NCI-H2029 treated with DMSO at 0.1 percent for 48 hours (cell line): Measurements from ENCODE around the gene RBM20.

Experiments used
- DNase-seq: peaks from one replicate; lab custom pipeline; 2025; lab: John Stamatoyannopoulos, UW

The RBM20 gene

GRCh38 chr10:110737886-110738634 lies 93.9 kb downstream of the RBM20 start:
- no peak for DNase-seq

GRCh38 chr10:110739811-110740271 lies 95.7 kb downstream of the RBM20 start:
- DNase-seq, result no peak

- DNase-seq, result no peak
Measured at GRCh38 chr10:110742801-110743200, 98.7 kb downstream of the RBM20 start.

DNA sequence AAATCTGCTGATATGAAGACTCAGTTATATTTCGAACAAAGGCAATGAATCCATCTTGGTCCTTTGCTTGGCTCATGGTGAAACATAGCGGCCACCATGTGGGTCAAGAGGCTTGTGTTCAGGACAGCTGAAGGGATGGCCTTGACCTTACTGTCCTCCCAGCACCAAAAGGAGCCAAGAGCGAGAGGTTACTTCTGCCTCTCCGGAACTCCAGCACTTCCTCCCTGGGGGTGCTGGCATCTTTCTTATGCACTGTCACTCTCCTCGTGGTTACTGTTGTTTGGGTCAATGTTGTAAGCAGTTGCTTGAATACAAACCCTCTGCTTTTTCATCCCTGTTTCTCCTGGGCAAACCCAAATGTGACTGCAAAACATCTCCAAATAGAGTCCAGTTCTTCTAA lies 100.6 kb downstream of the RBM20 start:
- no peak for DNase-seq

- peak; percentile 6 for DNase-seq
Measured at GRCh38 chr10:110746254-110746826, 102.2 kb downstream of the RBM20 start.

DNA sequence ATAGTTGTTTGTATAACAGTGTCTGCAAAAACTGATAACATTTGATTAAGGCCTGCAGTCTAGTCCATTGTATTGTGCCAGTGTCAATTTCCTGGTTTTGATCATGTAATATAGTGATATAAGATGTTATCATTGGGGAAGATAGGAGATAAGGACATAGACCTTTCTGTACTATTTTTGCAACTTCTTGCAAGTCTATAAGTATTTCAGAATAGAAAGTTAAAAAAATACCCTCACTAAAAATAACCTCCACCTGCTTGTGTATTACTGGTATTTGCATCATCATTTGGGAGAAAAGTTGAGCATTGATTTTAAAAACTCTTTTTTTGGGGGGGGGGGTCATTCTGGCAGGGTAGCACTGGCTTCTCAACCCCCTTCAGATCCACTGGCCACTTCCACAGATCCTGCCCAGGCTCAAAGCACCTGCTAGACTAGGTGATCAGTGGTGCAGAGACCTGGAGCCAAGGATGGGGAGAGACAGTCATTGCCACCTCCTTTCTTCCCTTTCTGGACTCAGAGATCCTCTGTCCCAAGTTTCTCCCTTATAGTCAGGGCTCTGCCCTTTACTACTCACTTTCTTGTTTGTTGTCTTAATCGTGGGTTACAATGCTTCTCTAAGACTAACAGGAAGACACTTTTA lies 103.0 kb downstream of the RBM20 start:
- no peak for DNase-seq

GRCh38 chr10:110747609-110748464 lies 103.7 kb downstream of the RBM20 start:
- no peak for DNase-seq

DNA sequence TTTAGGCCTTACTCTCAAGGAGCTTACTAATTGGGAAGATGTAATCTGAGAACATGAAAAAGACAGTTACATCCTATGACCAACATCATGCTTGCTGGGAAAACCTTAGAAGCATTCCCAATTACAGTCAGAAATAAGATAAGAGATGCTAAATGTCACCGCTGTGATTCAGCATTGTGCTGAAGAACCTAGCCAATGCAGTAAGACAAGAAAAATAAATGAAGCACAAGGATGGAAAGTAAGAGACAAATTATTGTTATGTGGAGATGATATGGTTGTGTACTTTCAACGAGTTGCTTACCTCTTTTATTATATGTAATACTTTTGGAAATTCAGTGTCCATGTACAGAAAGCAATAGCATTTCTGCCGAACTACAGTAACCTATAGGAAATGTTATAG lies 104.8 kb downstream of the RBM20 start:
- DNase-seq, result no peak

DNA sequence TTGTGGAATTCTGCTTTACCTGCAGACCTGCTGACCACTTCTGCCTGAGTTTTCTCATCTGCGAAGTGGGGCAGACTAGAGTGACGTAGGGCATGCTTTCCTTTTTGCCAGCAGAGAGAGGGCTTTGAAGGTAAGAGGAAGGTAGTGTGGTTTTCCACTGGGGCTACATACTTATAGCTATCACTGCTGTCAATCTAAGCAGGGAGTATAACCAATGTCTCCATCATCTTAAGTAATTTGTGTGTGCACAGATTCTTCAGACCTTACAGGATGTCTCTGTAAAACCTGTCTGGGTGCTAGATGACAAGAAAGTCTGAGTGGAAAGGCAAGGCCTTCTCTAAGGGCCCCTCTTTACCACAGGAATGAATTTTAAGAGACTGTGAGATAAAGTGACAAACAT lies 106.8 kb downstream of the RBM20 start:
- DNase-seq, result no peak

- DNase-seq, result no peak
Measured at GRCh38 chr10:110751850-110752249, 107.7 kb downstream of the RBM20 start.

DNA sequence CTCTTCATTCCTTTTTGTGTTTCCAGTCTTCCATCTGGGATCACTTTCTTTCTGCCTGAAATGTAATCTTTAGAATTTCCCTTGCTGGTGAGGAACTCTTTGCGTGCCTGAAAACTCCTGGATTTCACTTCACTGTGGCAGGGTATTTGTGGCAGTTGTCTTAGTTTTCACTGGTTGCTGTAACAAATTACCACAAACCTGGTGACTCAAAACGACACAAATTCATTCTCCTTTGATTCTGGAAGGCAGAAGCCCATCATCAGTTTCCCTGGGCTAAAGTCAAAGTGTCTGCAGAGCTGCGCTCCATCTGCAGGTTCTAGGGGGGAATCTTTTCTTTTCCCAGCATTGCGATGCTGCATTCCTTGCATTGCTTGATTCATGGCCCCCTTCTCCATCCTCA lies 109.3 kb downstream of the RBM20 start:
- DNase-seq, result no peak

DNA sequence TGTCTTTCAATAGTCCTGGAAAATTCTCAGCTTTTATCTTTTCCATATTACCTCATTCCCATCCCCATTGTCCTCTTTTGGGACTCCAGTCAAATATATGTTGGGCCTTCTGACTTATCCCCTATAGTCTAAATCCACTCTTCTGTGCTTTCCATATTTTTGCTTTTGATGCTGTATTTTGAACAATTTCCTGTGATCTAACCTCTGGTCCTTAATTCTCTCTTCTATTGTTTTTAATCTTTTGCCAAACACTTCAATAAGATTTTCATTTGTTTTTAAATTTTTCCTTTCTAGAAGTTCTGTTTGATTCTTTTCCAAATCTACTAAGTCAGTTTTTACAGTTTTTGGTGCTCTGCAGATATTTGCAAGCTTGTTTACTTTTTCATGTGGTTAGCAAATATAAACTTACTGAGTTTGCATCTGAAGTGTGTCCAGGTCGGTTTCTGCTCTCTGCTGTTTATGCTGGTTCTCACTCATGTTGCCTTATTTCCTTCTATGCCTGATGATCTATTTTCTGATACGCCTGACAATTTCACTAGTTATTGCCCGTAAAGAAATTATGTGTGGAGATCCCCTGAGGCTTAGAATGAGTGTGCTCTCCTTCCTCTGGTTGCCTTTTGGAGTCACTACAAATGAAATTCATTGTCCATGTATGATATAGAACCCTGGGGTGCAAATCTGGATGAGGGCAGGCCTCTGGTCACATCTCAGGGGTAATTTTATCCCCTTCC lies 110.4 kb downstream of the RBM20 start:
- DNase-seq, result no peak

DNA sequence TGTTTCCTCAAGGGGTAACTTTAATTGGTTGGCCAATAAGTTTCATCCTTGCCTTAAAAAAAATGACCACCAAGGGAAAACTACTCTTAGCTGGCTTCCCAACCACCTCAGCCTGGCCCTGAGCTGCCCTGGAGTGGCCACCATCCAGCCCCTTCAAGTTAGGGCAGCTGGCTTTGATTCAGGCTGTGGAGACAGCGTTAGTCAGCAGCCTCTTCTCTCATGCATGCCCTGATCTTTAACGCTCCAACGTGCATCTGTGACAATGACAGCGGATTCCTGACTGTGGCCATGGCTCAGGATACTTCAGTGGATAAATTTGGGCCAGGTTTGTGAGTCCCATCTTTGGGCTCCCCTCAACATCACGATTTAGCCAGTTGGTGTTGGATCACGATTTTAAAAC lies 111.6 kb downstream of the RBM20 start:
- DNase-seq, result no peak

DNA sequence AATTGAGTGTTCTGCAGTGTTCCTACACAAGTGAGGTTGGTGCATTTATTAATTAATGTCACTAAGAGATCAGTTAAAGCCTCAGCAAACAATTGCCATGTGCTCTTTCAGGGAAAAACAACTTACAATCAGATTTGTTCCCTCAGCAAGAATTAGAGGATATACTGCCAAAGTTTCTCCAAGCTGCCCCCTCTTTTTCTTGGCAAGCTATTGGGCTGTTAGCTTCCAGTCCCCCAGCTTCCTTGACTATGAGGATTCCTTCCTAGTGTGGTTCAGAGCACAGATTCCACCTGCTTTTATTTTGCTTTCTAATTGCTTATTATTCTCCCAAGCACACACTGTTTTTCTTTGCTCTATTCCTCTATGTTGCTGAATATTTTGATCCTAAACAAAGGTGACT lies 112.7 kb downstream of the RBM20 start:
- DNase-seq, result no peak

GRCh38 chr10:110757586-110757985 lies 113.5 kb downstream of the RBM20 start:
- no peak for DNase-seq

GRCh38 chr10:110758128-110758765 lies 114.1 kb downstream of the RBM20 start:
- DNase-seq, result no peak

- DNase-seq, result no peak
Measured at GRCh38 chr10:110758898-110759297, 114.8 kb downstream of the RBM20 start.

DNA sequence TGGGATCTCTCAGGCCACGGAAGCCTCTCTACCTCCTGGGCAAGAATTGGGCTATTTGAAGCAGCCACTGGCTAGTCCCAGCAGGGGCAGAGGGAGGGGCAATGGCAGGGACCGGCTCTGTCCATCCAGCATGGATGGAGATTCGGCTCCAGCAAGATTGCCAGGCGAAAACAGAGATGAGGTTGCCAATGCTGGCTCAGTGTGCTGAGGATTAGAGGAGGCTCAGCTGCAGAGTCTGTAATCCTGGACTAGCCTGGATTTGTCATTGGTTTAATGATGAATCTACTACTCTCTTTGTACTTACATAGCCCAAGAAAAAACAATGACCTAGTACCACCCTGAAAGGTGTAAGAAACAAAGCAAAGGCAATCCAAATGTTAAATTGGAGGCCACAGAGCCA lies 115.4 kb downstream of the RBM20 start:
- DNase-seq, result no peak

DNA sequence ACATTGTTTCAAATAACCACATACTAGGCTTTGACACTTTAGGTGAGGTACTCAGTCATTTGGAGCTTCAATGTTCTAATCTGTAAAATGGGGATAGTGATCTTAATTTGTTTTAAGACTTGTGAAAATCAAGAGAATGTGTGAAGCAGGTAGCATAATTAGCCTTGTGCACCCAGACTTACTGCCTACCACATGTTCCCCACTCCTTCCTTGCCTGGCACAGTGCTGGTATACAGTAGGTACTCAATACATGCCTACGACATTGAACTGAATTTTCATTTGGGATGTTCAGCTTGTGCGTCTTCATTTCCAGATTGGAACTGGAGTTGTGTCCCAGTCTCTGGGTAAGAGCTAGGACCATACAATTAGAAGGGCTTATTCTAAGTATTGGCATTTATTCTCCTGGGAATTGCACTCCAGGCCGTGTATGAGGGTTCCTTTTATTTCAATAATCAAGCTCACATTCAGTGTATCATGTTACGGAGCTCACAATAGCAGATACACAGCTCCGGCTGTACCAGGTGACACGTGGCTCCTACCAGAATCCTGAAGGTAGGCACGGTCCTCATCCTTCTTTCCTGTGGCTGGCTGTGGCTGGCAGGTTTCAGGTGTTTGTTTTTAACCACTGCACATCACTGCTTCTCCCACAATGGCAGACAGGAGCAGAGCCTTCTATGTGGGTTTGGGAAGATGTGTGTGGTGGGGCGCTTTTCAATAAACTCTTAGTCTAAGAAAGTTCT lies 118.1 kb downstream of the RBM20 start:
- peak; percentile 28 for DNase-seq

- DNase-seq, result no peak
Measured at GRCh38 chr10:110762849-110763211, 118.7 kb downstream of the RBM20 start.

GRCh38 chr10:110764378-110764777 lies 120.2 kb downstream of the RBM20 start:
- no peak for DNase-seq
